HG03439 (cell line): ENCODE results near the gene CLDND2.

Experiments used
- ATAC-seq: cut with Tn5 transposase; IDR thresholded peaks from one replicate; pipeline ENCODE4 v1.9.1; 2021; ENCODE audit warnings: mild to moderate bottlenecking, moderate library complexity; ENCODE audit not compliant: unreplicated experiment

Gene CLDND2

DNA sequence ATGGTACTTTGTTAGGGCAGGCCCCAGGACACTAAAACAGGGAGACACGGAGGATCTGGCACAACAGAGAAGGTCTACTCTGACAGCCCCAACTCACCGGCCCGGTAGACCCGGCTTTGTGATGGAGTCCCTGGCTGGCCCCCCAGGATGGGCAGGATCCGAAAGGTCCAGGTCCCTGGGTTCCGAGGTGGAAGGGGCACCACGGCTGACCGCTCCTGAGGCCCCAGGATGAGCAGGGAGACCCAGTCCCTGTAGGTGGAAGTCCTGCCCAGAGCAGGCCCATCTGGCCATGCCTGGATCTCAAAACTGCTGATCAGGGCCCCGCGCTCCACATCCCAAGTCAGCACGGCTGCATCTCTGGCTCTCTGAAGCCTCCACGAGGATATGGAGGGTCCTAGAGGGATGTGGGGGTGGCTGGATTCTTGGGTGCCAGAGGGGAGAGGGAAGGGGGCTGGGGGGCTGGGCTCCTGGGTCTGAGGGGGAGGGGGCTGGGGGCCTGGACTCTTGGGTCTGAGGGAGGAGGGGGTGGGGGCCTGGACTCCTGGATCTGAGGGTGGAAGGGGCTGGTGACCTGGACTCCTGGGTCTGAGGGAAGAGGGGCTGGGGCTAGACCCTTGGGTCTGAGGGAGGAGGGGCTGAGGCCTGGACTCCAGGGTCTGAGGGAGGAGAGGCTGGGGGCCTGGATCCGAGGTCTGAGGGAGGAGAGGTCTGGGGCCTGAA, 31.5 kb downstream of the CLDND2 start:
- ATAC-seq: no peak

- ATAC-seq: no peak
Observed at GRCh38 chr19:51333836-51334460, 34.9 kb downstream of the CLDND2 start.

GRCh38 chr19:51331716-51332115, 37.1 kb downstream of the CLDND2 start:
- no peak for ATAC-seq

- ATAC-seq: no peak
Observed at GRCh38 chr19:51331193-51331592, 37.6 kb downstream of the CLDND2 start.

GRCh38 chr19:51330366-51330765, 38.4 kb downstream of the CLDND2 start:
- ATAC-seq: no peak

DNA sequence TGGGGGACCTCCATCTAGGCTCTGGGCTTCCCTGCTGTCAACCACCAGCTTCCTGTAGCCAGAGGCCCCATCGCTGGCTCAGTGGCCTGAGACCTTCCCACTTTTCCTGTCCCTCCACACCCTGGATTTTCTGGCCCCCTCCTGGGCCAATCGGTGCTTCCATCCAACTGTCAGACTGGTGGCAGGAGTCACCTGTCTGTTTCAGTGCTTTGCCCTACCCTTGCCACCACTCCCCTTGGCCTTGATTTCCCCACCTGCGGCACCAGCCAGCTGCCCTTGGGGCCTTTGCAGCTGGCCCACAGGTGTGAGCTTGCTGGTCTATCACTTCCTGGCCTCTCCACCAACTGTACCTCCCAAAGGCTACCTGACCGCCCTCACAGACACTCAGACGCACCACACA, 39.4 kb downstream of the CLDND2 start:
- no peak for ATAC-seq

DNA sequence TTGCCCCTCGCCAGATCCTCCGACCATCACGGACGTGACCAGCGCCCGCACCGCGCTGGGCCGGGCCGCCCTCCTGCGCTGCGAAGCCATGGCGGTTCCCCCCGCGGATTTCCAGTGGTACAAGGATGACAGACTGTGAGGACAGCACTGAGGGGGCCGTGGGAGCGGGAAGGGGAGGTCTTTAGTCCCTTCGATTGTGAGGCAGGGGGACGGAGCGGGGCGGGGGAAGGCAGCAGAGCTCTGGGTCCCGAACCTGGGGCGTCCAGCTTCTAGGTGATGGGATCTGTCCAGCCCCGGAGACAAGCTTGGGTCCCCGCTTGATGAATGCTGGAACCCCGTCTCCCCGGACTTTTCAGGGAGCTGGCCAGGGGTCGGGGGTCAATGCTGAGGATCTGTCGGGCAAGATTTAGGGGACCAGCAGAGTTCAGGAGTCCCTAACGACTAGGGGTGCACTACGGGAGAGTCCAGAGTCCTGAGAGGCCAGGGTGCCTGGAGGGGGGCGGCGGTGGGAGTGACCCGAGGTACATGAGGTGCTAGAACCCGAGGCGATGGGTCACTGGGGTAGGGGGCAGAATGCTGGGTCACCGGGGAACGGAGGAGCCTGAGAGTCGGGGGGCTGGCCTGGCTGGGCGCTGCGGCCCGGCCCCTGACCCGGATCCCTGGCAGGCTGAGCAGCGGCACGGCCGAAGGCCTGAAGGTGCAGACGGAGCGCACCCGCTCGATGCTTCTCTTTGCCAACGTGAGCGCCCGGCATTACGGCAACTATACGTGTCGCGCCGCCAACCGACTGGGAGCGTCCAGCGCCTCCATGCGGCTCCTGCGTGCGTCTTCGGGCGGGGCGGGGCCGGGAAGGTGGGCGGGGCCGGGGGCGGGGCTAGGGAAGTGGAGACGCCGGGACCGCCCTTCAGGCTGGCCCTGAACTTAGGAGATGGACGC, 41.5 kb downstream of the CLDND2 start:
- ATAC-seq: no peak

DNA sequence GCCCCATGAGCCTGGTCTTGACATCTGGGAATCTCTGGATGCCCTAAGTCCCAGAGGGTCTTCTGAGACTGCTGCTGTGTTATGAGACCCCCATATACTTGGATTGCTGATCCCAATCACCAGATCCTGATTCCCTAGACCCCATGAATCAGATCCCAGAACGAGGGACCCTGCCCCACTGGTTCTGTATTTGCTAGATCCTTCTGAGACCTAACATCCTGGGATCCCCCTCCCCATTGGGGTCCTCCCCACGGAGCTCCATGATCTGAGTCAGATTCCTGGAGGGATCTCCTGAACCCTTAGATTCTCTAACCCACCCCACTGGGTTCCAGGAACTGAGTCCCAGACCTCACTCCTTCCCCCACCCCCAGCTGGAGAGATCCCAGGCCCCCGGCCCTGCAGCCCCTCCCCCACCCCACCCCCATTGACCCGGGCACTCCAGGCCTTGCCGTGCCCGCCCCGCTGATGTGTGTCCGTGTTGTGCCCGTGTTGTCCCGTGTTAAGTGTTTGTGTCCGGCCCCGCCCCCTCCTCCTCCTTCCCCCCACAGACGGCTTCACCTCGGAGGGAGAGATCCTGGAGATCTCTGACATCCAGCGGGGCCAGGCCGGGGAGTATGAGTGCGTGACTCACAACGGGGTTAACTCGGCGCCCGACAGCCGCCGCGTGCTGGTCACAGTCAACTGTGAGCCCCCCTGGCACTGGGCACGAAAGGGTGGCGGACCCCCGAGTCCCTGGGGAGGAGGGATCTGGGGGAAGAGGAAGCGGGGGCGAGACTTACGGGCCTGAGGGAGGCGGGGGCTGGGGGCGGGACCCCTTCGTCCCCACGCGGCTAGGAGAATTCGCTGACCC, 42.4 kb downstream of the CLDND2 start:
- no peak for ATAC-seq

DNA sequence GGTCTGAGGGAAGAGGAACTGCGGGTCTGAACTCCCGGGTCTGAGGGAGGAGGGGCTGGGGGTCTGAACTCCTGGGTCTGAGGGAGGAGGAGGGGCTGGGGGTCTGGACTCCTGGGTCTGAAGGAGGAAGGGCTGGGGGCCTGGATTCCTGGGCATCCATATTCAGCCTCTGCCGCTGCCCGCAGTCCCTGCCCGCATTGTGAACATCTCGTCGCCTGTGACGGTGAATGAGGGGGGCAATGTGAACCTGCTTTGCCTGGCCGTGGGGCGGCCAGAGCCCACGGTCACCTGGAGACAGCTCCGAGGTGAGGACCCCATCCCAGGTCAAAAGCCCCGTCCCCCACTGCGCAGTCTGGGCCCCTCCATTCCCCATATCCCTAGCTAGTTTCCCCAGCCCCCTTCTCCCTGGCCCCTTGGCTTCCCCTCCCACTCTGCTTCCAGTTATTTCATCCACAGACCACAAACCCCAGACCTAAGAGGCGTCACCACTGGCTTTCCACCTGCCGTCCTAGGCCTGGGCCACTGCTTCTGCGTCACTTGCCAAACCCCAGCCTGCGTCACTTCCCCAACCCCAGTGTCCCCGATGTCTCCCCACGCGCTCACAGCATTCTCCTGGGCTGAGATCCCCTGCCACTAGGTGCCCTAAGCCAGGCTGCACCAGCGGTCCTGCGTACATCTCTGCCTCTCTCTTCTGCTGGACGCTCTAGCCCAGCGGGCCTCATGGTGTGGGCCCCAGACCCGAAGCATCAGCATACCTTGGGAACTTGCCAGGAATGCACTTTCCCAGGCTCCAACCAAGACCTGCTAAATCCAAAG, 43.4 kb downstream of the CLDND2 start:
- ATAC-seq: no peak

DNA sequence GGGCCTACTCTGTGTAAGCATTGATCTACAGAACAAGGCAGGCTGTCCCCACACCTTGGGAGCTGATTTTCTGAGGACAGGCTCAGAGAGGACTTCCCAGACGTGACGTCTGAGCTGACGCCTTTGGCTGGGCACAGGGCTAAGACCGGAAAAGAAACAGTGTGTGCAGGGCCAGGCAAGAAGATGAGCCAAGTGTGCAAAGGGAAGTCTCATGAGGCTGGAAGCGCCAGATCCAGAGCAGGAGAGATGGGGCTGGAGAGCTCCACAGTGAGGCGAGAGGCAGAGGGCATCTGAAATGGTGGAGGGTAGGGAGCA, 44.7 kb downstream of the CLDND2 start:
- no peak for ATAC-seq

GRCh38 chr19:51323481-51324166, 45.2 kb downstream of the CLDND2 start:
- no peak for ATAC-seq

DNA sequence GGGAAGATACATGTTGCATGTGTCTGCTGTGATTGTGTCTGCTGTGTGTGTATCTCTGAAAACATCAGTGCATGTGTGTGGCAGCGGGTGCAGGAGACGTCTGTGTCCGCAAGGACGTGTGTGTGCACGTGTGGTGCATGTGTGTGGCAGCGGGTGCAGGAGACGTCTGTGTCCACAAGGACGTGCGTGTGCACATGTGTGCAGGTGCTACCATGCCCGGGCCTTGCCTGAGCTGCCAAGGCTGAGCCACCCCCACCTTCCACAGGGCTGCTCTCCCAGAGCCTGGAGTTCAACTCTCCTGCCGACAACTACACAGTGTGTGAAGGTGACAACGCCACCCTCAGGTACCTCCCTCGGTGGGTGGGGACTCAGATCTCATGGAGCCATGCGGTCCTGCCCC, 47.0 kb downstream of the CLDND2 start:
- no peak for ATAC-seq

GRCh38 chr19:51320280-51320657, 48.5 kb downstream of the CLDND2 start:
- ATAC-seq: no peak

GRCh38 chr19:51319649-51320279, 49.0 kb downstream of the CLDND2 start:
- ATAC-seq: no peak

DNA sequence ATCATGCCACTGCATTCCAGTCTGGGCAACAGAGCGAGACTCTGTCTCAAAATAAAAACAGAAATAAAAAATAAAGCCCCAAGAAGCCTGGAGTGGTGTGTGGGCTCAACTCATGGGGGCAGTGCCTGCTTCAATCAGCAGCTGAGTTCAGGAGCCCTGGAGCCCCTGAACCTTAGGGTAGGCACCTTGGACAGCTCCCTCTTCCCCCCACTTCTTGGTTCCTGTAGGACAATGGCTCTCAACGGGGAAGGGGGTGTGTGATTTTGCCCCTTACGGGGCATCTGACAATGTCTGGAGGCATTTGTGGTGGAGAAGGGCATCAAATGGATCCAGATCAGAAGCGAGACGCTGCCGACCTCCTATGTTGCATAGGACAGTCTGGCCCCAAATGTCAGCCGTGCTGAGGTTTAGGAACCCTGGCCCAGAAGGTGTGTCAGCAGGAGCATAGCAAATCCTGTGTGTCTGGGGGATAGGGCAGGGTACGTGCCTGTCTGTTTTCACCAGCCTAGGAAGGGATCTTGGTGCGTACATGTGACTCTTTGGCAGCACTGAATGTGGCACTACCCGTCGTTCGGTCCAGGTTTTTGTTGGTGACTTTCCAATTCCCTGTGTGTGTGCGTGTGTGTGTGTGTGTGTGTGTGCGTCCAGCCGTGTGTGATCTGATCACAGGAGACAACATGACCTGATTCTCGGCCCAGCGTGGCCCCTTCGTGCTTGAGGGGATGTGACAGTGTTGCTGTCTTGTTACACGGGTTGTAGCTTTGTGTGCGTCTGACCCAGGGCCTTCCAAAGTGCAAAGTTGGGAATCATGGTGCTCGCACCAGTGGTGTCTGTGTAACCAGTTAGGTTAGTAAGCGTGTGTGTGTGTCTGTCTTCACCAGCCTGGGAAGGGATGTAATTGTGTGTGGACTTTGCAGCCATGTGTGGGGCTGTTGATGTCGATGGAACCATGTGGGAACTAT, 49.8 kb downstream of the CLDND2 start:
- ATAC-seq: no peak

DNA sequence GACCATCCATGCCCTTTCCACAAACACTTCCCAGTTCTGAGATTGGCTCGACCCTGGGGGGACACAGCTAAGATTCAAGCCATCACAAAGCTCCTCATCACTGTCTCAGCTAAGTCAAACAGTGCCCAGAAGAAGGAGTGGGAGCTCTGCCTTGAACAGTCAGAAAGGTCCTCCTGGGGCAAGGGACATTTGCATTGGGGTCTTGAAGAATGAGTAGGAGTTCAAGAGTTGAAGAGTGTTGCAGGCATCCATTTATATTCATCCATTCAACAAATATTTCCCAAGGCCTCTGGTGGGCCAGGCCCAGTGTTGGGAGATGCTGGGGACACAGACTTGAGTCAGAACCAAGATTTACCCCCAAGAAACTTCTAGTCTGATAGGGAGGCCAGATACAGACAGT, 50.8 kb downstream of the CLDND2 start:
- no peak for ATAC-seq

- ATAC-seq: no peak
Observed at GRCh38 chr19:51317376-51317775, 51.4 kb downstream of the CLDND2 start.
